Upper lobe of left lung (tissue), 6 donors: Measurements from ENCODE around the gene CNTN6. TPM values are rescaled to one million over a fixed set of nuclear protein-coding genes. Genes with fewer than 3 reads are reported as not detected.

Source experiments
- ATAC-seq, 2 donors: fragments of 200-7000 bp; cut with Tn5 transposase; one replicate each; pipeline ENCODE4 v1.9.1; 2022; ENCODE audit warnings: mild to moderate bottlenecking in 2 of 2, moderate library complexity in 2 of 2; ENCODE audit not compliant: low FRiP score in 2 of 2
- DNase-seq, 2 donors: peaks; one replicate each; pipeline ENCODE4 v3.0.0-alpha.2; 2019 to 2020
- H3K27ac ChIP-seq, 4 donors: fragments of 200-600 bp; sonication (generic); one replicate each; pipeline ENCODE4 v1.5.1; 2016 to 2019
- H3K27me3 ChIP-seq, 4 donors: fragments of 200-600 bp; sonication (generic); one replicate each; pipeline ENCODE4 v1.5.1; 2017 to 2019
- H3K36me3 ChIP-seq, 4 donors: fragments of 200-600 bp; sonication (generic); one replicate each; pipeline ENCODE4 v1.5.1; 2016 to 2019
- H3K4me1 ChIP-seq, 4 donors: fragments of 200-600 bp; sonication (generic); one replicate each; pipeline ENCODE4 v1.5.1; 2018 to 2019
- H3K4me3 ChIP-seq, 4 donors: fragments of 200-600 bp; sonication (generic); one replicate each; pipeline ENCODE4 v1.5.1; 2017 to 2019; ENCODE audit warnings: mild to moderate bottlenecking in 2 of 4, moderate library complexity in 1 of 4
- H3K9me3 ChIP-seq, 4 donors: fragments of 200-600 bp; sonication (generic); one replicate each; pipeline ENCODE4 v1.5.1; 2018 to 2019
- EP300 ChIP-seq, 4 donors: sonication (generic); formaldehyde crosslinking; IDR thresholded peaks; one replicate each; pipeline ENCODE4 v1.5.1; 2017; ENCODE audit warnings: antibody characterized with exemption in 4 of 4, control low read depth in 2 of 4
- POLR2A ChIP-seq, 4 donors: fragments of 450-650 bp; IDR thresholded peaks; one replicate each; pipeline ENCODE4 v1.5.1; 2016 to 2017; ENCODE audit warnings: antibody characterized with exemption in 4 of 4, mild to moderate bottlenecking in 2 of 4
- POLR2AphosphoS5 ChIP-seq, 2 donors: sonication (generic); formaldehyde crosslinking; IDR thresholded peaks; one replicate each; pipeline ENCODE4 v1.5.1; 2017; ENCODE audit warnings: antibody characterized with exemption in 2 of 2
- small RNA-seq, 4 donors: library from RNA; depleted of rRNA; stranded (forward); fragments of <200 nt; gene quantifications; one replicate each; pipeline ENCODE3, GENCODE V24; 2016
- total RNA-seq, 6 donors: library from RNA; depleted of rRNA in 4 of 6; stranded (reverse); fragments of >200 nt in 4 of 6; gene quantifications; one replicate each; pipeline versions ENCODE4 v1.1.0 to v1.2.1, GENCODE V29; 2016 to 2021
- TF ChIP-seq, protein P1 (sequence below), 6 experiments: fragments of 450-650 bp in 4 of 6; fragments of 200-600 bp in 2 of 6; sonication (generic) in 2 of 6; IDR thresholded peaks; one replicate each; pipeline ENCODE4 v1.5.1; 2016 to 2019; ENCODE audit warnings: antibody characterized with exemption in 6 of 6
- donor health status: DM: no; HTN: no; CAD: no; lungs with moderate emphysema.
- donor health status: DM: no; HTN: yes; CAD: no; lungs with severe emphysema.

The CNTN6 gene
- total RNA-seq, 6 donors from 2014 or later = 5.6 to 29.3 (median 9.6) TPM

DNA sequence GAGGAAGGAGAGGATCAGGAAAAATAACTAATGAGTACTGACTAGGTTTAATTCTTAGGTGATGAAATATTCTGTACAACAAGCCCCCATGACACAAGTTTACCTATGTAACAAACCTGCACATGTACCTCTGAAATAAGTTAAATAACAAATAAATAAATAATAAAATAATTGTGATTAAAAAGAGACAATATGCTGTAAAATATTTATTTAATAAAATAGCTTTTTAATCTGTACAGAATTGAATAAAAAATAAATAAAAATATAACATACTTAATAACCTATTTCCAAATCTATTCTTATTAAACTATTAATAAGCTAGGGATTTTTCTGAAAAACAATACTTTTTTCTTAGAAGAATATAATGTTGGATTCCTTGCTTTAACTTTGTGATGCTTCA is 355.6 kb downstream of the CNTN6 start:
- Histone ChIP-seq H3K27ac (no peak overlapping the region), H3K27me3 (no peaks in the 10 kb centered on the region), H3K9me3 (no peaks in the 10 kb centered on the region), H3K4me3 (no peak overlapping the region), H3K36me3 (no peaks in the 10 kb centered on the region), H3K4me1 (no peaks in the 10 kb centered on the region)
- no peak for ATAC-seq
- TF ChIP-seq POLR2A (IDR thresholded peaks at IDR 0.05) = no peak
- TF ChIP-seq POLR2AphosphoS5 (IDR thresholded peaks at IDR 0.05) = no peak
- TF ChIP-seq, protein P1, sequence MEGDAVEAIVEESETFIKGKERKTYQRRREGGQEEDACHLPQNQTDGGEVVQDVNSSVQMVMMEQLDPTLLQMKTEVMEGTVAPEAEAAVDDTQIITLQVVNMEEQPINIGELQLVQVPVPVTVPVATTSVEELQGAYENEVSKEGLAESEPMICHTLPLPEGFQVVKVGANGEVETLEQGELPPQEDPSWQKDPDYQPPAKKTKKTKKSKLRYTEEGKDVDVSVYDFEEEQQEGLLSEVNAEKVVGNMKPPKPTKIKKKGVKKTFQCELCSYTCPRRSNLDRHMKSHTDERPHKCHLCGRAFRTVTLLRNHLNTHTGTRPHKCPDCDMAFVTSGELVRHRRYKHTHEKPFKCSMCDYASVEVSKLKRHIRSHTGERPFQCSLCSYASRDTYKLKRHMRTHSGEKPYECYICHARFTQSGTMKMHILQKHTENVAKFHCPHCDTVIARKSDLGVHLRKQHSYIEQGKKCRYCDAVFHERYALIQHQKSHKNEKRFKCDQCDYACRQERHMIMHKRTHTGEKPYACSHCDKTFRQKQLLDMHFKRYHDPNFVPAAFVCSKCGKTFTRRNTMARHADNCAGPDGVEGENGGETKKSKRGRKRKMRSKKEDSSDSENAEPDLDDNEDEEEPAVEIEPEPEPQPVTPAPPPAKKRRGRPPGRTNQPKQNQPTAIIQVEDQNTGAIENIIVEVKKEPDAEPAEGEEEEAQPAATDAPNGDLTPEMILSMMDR (IDR thresholded peaks at IDR 0.05) = no peak
- TF ChIP-seq EP300 (IDR thresholded peaks at IDR 0.05) = no peak
- no peak for DNase-seq

Small RNA genes within 50 kb of the gene (small RNA-seq; reads per million reads assigned to genes)
- gene CRB3P1 (0 reads per million in 4 donors), gene RN7SL120P (0 reads per million in 4 donors)
